NCI-H2196 (cell line): ENCODE data around the gene FRYL.
"Not testable (repeated sequence)": the region's sequence is repeated elsewhere in the genome, so short reads cannot be mapped to it uniquely, and the experiment has no call there.

Experiments
- DNase-seq: peaks from one replicate; lab custom pipeline; 2025; ENCODE audit not compliant: unreplicated experiment; lab: John Stamatoyannopoulos, UW

Gene FRYL

GRCh38 chr4:48779998-48780864 is at the start of gene FRYL:
Gene FRYL (minus strand): TSS chr4:48780279. CDS start chr4:48634410, 145,869 bp downstream.
- peak; percentile 98 for DNase-seq

- no peak for DNase-seq
Measured at GRCh38 chr4:48827622-48828021, 47.5 kb upstream of the FRYL start.

GRCh38 chr4:48821431-48821830 is 41.4 kb upstream of the FRYL start:
- DNase-seq = not testable (repeated sequence)

GRCh38 chr4:48816971-48817370 is 36.9 kb upstream of the FRYL start:
- no peak for DNase-seq

- DNase-seq = not testable (repeated sequence)
Measured at GRCh38 chr4:48816297-48816696, 36.2 kb upstream of the FRYL start.

- DNase-seq = no peak
Measured at GRCh38 chr4:48815483-48815882, 35.4 kb upstream of the FRYL start.

- no peak for DNase-seq
Measured at GRCh38 chr4:48813964-48814363, 33.9 kb upstream of the FRYL start.

GRCh38 chr4:48812866-48813265 is 32.8 kb upstream of the FRYL start:
- DNase-seq = no peak

GRCh38 chr4:48804584-48805301 is 24.7 kb upstream of the FRYL start:
- DNase-seq = no peak

- DNase-seq = no peak
Measured at GRCh38 chr4:48801016-48801715, 21.1 kb upstream of the FRYL start.

- not testable (repeated sequence) for DNase-seq
Measured at GRCh38 chr4:48800155-48800554, 20.1 kb upstream of the FRYL start.

- DNase-seq = no peak
Measured at GRCh38 chr4:48799157-48799556, 19.1 kb upstream of the FRYL start.

- DNase-seq = no peak
Measured at GRCh38 chr4:48798117-48798516, 18.0 kb upstream of the FRYL start.

GRCh38 chr4:48796927-48797679 is 17.0 kb upstream of the FRYL start:
- no peak for DNase-seq

- DNase-seq = no peak
Measured at GRCh38 chr4:48796191-48796926, 16.3 kb upstream of the FRYL start.

GRCh38 chr4:48795108-48795507 is 15.0 kb upstream of the FRYL start:
- DNase-seq = no peak

- DNase-seq = no peak
Measured at GRCh38 chr4:48792348-48793006, 12.4 kb upstream of the FRYL start.

GRCh38 chr4:48791313-48791712 is 11.2 kb upstream of the FRYL start:
- DNase-seq = no peak

- no peak for DNase-seq
Measured at GRCh38 chr4:48790561-48790960, 10.5 kb upstream of the FRYL start.

- DNase-seq = no peak
Measured at GRCh38 chr4:48787056-48787455, 7.0 kb upstream of the FRYL start.
